RCC 7860 (cell line): ENCODE measurements around the gene ANKRD63.

Source experiments
- DNase-seq: peaks from one replicate; pipeline ENCODE4 v3.0.0-alpha.2; 2015; ENCODE audit warnings: low spot score
- FAIRE-seq: peaks from 2 replicates; lab custom pipeline; 2012; peaks lifted over from hg19 to GRCh38; lab: Jason Lieb, UNC

ANKRD63 gene

DNA sequence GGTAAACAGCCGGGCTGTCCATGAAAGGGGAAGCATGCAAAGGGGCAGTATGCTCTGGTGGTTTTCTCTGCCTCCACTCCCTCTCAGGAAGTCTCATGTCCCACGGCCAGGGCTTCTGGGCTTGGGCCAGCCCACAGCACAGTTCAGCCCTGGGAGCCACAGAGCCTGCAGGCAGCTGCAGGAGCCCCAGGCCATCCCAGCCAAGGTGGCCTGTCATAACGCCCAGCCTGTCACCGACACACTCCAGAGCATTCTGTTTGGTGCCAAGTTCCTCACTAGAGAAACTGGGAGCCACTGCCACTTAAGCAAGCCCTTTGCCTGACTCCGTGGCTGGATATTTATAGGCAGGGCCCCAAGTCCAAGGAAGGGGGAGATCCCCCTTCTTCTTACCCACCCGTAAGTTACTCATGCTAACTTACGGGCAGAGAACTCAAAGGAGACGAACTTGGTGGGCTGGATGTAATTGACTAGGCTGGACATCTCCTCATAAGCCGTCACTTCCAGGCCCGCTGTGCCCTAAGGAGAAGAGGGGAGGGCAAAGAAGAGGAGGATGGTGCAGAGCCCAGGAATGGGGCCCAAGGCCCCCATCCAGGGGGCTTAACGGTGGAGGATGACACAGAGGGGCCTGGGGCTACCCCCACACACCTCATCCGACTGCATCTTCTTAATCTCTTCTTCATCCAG is 13.2 kb upstream of the ANKRD63 start:
- FAIRE-seq: no peak
- DNase-seq: no peak

DNA sequence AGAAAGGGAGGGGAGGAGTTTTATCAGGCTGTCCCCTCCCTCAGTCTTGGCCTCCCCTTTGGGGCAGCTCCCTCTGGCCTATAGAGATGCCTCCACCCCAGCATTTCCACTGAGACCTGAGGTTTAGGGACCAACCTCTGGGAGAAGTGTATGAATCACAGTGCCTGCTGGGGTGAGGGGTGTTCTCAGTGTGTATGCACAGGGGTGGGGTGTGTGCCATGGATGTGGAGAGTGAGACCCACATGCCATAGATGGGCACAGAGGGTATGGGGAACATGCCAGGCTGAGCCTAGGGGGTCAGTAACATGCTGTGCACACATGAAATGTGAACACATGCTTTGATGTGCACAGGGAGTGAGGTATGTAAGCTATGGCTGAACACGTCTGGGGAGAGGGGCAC is 12.4 kb upstream of the ANKRD63 start:
- DNase-seq (no peak), FAIRE-seq (no peak)

DNA sequence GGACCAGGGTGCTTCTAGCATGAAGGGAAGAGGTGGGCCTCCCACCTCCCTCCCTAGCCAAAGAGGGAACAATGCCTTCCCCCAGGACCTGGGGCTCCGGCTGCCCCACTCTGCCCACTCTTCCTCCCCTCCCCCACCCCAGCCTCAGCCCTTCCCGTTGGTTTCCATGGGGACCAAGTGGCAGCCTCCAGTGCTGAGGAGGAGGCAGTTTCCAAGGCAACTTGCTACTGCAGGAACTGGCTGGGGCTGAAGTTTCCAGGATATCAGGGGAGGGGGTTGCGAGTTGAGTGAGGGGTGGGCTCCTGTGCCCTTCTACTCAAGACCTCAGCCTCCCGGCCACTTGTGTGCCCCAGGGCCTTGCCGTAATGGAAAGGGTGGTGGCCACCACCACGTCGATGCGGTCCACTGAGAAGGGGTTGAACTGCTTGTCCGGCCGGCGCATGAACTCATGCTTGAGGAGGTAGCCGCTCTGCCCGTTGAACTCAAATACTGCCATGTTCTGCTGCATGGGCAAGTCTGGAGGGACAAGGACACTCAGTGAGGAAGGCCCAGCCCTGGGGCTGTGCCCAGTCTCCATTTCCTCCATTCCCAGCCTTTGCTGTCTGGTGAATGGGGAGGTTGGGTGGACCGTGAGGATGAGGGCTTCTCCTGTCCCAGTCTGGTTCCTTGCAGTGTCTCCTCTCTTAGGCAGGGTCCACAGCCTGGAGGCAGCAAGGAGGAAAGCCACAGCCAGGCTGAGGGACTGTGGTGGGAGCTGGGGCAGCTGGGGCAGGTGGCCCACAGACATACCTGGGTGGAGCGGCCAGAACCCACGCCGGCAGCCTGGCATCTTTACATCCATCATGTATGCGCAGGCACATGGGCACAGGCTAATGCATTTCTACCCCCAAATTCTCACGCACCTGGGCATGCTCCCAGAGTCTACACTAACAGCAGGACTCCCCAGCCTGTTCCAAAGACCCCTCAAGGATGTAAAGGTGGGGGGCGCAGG is 11.3 kb upstream of the ANKRD63 start:
- no peak for DNase-seq
- FAIRE-seq: no peak

DNA sequence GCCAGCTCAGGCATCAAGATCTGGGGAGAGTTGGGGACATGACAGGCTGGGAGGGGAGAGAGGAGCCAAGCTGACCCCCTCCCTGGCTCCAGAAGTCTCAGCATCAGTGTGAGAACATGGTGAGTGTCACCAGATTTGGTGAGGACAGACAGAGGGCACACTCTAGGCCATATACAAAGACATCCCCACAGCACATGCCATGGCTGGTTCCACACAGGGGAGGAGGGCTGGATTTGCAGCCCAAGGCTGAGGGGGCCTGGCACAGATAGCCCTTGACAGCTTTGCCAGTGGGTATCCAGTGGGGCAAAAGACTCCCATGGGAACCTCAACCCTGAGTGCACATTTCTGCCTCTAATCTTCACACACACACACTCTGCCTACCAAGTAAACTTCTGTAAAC is 10.1 kb upstream of the ANKRD63 start:
- no peak for FAIRE-seq
- no peak for DNase-seq

DNA sequence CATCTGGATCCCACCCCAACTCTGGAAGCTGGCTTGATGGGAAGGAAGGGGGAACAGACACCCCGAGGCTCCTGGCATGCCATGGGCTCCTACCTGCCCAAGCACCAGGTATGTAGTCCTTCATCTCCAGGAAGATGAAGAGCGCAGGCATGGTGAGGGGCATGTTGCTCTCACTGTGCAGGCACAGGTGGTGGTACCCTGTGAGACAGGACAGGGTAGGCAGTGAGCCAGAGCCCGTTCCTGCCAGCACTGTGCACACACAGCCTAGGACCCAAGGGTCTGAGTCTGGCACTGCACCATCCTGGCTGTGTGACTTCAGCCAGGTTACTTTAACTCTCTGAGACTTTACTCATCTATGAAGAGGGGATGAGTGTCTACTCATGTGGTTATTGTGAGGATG is 9.4 kb upstream of the ANKRD63 start:
- no peak for FAIRE-seq

DNA sequence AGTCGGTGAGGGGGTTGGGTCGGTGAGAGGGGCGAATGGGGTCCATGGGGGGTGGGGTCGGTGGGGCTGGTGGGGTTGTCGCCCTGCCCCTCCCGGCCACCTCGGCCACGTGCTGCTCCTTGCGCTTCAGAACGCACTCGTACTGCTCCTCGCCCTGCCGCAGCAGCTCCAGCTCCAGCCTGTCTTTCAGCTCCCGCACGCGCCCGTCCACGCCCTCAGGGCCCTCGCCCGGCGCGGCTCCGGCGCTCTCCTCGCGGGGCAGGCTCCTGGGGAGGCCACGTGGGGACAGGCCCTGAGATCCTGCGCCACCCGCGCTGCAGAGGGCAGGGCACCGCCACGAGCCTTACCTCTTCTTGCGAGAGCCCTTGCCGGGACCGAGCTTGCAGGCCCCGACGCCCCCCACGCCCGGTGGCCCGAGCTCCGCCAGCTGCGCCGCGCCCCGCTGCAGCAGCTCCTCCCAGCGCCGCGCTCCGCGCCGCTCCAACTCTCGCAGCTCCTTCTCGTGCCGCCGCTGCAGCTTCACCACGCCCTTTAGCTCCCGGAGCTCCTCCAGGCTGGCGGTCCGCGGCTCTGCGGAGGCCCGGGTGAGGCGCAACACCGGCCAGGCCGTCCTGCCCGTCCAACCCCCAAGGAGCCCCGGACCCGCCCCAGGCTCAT is 8.2 kb upstream of the ANKRD63 start:
- DNase-seq (no peak), FAIRE-seq (no peak)

More for the DNA sequence above, 9.4 kb upstream of the ANKRD63 start:
- DNase-seq: no peak

DNA sequence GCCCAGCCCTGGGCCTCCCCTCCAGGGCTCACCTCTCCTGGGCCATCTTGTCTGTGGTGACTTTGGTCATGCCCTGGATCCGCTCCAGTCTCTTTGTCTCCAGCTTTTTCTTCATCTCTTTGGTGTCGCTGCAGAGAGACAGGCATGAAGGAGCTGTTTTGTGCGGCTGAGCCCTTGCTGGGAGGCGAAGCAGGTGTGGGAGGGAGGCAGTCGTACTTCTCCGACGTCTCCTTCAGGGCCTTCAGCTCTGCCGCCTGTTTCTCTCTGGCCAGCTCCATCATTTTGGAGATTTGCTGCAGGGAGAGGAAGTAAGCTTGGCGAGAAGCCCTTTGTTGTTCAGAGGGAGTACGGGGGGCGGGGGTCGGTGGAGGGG is 7.7 kb upstream of the ANKRD63 start:
- DNase-seq (no peak), FAIRE-seq (no peak)

DNA sequence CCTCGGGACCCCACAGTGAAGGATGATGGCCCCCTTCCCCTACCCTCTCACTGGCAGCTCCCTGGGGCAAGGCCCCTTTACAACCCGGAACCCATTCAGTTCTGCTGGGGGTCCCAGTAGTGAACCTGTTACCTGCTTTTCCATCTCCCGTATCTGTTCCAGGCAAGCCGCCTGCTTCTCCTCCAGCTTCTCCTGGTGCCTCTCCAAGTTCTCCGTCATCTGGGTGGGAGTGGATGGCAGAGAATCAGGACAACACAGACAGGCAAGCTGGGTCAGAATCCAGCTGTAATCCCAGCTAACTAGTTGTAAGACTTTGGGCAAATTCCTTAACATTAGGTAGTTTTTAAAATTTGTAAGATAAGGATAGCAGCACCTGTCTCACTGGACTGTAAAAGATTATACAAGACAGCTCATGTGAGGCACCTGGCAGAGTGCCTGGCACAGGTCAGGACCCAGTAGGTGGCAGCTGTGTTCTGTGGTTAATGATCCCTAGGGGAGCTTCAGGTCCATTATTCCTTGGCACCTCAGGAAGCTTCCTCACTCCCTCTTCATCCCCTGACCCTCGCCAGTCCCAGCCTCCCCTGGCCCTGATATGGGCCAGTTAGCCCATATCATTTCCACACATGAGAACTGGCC is 6.4 kb upstream of the ANKRD63 start:
- DNase-seq: no peak
- no peak for FAIRE-seq

DNA sequence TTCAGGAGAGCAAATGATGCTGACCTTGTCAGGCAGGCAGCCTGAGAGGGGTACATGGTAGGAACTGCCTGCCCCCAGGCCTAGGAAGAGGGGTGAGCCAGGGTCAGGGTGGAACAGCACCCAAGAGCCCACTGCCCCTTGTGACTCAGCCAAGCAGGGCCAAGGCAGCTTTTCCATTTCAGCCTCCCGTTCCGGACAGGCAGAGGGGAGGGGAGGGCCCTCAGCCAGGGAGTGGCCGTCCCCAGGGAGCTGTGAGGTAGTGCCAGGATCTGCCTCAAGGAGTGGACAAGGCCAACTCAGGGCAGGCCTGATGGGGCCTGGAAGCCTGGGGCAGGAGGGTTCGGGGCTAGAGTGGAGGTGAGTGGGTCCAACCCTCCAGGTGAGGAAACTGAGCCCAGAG is 5.1 kb upstream of the ANKRD63 start:
- FAIRE-seq (no peak), DNase-seq (no peak)

DNA sequence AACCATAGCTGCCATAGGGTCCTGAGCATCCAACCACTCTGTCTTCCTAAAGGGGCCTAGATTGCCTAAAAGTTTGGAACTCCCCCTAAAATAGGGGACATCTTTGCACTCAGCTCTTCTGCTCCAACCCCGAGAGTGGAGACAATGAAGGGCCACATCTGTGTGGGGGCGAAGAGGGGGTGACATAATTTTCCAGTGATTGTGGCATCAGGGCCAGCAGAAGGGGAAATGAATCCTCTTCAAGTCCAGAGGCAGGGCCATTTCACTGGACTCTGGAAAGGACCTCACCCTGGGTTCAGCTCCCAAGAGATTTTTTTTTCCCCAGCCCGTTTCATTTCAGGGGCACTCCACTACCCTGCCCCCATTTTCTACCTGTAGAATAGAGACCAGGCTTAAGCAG is 4.6 kb upstream of the ANKRD63 start:
- DNase-seq (no peak), FAIRE-seq (no peak)

DNA sequence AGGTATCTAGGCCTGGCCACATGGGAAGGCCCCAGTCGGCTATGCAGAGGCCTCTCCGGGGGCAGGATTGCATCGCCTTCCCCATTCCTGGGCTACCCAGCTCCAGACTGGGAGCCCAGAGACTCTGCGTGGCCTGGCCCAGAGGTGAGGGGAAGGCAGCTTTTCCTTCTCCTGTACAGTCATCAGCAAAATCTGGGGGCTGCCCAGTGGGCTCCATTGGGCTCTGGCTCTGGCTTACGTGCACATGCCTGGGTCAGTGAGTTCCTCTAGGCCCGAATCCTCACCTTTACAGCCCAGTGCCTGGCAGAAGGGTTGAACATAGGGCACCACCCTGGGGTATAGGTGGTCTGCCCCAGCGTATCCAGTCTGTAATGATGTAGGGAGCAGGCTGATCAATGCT is 3.9 kb upstream of the ANKRD63 start:
- DNase-seq: no peak
- FAIRE-seq: no peak

DNA sequence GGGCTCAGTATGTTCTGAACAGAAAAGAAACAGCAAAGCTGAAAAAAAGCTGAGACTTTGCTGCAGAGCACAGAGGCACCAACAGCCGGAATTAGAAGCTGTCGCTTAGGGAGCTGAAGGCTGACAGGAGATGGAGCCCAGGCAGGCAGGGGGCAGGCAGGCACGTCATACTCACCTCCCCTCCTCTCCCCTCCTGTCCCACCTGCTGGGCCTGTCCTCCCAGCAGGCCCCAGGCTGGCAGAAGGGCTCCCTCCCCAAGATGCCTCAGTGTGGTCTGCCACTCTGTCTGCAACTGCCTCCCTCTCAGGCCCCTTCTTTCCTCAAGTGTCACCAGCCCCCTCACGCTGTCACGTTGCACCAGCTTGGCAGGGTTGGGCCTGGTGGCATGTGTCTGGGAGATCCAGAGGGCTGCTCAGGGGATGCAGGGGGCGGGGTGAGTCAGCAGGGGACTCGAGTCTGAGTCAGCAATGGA is 3.2 kb upstream of the ANKRD63 start:
- FAIRE-seq (no peak), DNase-seq (no peak)

DNA sequence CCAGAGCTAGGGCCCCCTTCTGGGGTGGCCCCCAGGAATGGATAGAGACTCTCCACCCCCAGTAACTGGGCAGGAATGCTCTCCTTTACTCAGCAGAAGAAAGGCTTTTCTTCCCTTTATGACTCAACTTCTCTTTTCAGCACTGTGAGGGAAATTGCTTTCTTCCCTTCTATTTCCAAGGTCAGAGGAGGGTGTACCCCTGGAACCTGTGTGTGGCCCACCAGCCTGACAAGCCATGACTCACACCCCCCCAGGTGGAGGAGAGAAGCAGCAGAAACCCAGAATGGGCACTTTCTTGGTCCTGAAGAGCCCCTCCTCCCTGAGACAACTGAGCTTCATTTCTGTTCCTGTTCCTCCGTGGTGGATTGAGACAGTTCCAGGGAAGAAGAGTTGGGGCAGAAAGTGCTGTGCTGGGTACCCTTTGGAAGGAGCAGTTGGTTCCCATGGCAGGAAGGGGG is 2.7 kb upstream of the ANKRD63 start:
- FAIRE-seq (no peak), DNase-seq (no peak)

DNA sequence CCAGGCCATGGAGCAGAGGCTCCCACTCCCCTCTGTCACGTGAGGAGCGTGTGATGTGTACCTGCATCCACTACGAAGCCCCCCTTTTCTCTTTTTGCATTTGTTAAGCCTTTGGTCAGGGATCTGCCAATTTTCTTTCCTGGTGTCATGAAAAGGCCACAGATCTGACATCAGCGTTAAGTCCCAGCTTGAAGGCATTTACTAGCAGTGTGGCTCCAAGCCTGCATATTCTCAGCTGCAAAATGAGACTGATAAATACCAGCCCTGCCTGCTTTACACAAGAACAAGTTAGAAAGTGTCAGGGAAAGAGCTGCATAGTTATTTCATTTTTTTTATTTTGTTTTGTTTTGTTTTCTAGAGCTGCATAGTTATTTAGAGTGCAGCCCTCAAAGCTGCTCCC is 2.3 kb upstream of the ANKRD63 start:
- DNase-seq: no peak
- FAIRE-seq: no peak

DNA sequence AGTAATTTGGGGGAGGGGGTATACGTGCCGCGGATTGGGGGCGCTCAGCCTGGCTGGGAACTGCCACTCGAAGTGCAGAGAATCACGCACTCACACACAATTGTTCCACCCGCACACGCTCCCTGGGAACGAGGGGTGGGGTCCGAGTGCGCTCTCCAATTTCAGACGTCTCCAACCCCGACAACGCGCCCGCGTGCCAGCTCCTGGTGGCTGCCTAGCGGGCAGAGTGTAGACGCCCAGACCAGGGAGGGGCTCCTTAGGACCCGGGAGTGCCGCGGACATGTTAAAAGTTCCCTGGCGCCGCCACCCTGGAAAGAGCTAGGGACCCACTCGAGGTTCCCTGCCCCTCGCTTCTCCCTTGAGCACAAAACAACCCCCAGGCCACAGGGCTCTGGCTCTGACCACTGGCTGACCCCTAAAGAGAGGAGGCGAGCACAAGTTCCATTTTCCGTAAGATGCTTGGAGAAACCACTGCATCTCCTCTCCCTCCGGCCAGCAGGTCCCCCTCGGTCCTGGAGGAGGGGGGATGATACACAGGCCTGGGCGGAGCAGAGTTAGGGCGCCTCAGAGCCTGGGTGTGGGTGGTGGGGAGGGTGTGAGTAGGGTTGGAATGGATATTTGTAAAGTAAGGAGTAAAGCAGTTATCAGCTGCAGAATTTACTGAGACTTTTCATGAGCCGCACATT is 894 bp upstream of the ANKRD63 start:
- FAIRE-seq: no peak
- no peak for DNase-seq

DNA sequence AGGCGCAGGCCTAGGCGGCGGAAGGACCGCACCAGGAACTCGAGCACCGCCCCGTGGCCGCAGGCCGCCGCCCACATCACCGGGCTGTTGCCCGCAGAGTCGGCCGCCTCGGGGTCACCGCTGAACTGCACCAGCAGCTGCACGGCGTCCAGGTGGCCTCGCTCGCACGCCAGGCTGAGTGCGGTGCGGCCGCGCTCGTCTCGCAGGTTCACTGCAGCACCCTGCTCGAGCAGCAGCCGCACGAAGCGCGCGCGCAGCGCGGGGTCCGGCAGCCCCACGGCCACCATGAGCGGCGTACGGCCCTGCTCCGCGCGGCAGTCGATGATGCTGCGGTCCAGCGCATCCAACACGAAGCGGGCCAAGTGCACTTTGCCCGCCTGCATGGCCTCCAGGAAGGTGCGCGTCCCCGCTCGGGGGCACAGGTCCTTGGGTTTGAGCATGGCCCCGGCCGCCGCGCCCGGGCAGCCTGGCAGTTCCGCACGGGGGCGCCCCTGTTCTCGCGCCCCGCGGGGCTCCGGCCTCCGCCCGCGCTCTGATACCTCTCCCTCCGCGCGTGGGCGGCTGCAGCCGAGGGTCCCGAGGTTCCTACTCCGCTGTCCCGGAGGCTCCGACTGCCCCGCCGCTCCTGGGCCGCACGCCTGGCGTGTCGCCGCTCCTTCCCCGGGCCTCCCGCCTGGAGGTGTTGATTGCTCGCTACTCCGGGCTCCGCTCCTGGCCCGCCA is 556 bp downstream of the ANKRD63 start:
- DNase-seq (no peak), FAIRE-seq (no peak)

DNA sequence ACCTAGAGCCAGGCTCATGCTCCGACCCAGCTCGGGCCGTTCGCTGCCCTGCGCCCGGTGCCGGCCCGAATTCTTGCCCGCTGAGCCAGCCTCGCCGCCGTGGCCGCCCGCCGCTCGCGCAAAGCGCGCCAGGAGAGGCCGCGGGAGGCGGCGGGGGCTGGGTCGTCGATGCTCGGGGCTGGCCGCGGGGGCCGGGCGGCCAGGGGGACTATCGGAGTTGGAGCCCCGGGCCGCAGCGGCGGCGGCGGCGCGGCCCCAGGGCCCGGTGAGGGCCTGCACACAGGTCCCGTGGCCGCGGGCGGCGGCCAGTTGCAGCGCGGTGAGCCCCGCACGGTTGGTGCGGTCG is 1.1 kb downstream of the ANKRD63 start:
- no peak for DNase-seq
- FAIRE-seq: no peak

DNA sequence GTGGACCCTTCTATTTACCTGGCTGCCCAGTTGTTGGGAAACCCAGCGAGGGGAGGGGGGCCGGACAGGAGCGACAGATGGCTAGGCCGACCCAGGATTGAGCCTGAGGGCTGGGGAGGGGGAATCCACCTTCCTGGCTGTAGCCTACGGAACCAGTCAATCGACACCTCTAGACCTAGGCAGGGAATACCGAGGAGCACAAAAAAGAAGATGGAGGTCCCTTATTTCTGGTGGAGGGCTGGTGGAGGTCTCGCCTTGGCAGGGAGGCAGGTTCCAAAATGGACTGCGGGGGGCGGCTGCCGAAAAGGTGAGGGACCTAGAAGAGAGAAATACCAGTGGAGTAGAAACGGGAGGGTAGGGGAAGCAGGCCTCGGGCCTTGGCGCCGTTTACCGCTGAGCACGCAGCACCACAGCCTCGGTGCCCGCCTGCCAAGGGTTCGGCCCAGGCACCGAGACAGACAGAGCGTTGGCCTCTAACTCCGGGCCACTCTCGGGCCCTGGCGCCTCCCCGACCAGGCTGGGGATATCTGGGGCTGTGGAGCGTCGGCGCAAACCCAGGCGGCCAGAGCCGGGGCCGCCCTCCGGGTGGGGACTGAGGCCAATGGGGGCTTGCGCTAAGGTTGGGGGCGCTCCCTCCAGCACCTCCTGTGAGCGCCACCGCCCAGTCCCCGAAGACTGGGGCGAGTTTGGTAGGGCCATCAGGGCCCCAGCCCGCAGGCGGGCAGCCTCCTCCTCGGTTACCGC is 1.6 kb downstream of the ANKRD63 start:
- DNase-seq (no peak), FAIRE-seq (no peak)
